Fibroblast of skin of left quadriceps (primary cell): ENCODE data around the gene KCNT1.

Experiments
- DNase-seq, 2 experiments: peaks; one replicate each; pipeline ENCODE4 v3.0.0-alpha.2; 2013; ENCODE audit warnings: low read depth in 2 of 2

Gene KCNT1

DNA sequence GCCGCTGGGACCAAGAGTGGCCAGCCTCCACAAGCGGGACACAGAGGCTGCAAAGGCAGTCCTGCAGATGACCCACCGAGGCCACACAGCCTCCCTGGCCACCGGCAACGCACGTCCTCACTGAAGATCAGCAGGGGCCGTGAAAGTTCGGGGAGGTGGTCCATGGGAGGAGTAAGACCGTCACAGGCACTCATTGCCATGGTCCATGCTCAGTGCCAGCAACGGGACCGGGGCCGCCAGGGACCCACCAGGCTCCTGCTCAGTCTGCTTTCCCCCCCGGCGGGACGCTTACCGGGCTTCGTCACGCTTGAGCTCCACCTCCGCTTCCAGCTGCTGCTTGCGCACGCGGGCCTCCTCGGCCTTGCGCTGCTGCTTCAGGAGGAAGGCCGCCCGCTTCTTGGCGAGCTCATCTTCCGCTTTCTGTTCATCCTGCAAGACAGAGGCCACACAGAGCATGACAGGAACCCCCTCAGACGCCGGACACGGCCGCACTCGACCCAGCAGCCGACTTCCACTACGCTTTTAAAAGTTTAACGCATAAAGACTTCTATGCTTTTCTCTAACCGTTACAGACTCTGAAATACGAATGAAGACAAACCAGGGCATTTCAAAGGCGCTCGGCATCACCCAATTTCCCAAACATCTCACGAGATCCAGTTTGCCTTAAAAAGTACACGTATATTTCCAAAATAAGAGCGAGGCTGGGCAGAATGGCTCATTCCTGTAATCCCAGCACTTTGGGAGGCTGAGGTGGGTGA, 116.9 kb downstream of the KCNT1 start:
- DNase-seq: no peak

DNA sequence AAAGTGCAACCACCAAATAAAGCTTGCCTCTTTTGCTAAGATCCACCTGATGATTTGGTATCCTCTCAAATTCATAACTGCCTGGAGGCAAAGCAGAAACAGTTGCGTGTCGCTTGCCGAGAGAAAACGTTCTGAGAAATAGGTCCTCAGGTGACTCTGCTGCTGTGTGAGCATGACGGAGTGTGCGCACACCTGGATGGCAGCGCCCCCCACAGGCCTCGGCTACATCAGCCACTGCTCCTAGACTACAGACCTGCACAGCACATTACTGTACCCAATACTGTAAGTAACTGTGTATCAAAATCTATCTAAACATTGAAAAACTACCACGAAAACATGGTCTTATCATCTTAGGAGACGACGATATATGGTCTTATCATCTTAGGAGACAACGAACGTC, 117.9 kb downstream of the KCNT1 start:
- DNase-seq: no peak

DNA sequence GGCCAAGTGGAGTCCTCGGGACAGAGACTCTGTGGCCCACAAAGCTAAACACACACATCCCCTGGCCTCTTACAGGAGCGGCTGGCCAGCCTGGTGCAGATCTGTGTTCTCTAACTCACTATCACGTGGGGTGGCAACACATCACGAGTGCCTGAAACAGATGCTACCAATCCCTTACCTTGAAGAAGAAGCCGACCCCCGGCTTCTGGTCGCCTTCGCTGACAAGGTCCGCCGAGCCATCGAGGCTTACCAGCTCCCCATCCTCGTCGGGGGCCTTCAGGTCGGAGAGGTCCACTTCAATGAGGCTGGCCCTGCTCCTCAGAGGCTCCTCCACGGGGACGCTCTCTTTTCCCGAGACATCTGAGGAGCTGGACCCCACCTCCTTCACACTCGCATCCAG, 118.7 kb downstream of the KCNT1 start:
- DNase-seq: no peak

DNA sequence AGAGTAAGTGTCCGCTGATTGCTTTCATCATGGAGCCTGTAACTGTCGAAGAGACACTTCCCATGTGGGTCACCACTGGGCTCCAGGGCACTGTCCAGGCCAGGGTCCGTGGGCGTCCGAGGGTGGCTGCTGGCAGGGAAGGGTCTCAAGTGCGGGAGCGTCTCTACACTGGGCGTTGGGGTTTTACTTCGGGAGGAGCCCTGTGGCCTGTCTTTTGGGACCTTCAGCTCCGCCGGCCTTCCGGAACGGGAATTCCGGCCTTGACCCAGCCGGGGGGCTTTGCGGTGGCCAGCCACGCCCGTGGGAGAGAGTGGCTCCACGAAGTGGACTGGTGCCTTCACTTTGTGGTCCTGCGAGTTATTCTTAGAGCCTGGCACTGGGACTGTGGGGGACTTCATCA, 119.1 kb downstream of the KCNT1 start:
- DNase-seq: no peak

DNA sequence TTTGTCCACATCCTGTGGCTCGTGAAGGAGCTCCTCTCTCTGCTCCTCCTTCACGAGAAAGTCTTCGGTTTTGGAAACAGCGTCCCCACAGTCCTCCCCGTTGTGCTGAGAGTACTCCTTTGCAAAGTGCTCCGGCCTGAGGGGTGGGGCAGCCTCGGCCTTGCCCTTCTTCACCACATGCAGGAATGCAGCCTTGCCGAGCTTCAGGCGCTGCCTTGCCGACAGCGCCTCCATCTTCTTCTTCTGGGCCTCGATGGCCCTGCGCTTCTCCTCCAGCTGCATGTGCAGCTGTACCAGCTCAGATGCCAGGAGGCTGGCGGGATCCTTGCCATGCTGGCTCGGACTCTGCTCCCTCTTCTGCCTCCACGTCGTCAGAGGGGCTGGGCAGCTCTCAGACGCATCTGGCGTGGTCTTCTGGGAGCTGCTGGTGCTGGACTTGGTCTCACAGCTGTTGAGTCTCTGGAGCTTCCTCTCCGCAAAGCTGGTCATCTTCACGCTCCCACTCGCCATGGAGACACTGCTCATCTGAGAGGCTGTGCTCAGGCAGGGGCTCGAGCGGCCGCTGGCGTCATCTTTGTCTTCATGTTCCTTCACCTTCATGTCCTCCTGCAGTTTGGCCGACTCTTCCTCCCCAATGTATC, 119.9 kb downstream of the KCNT1 start:
- DNase-seq: no peak

DNA sequence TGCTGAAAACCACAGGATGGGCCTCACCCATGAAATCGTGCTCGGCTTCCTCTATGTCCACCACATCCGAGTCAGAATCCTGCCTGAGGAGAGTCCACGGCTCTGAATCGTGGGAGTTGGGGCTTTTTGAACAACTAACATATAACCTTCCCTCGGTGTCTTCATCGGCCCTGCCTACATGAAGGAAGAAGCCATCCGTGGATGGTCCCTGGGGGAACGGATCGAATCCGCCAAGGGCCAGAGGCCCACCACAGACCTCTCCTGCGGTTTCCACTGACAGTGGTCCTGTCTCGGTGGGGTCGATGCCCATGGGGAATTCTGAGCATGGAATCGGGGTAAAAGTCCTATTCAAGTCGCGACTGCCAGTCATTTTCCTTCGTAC, 120.4 kb downstream of the KCNT1 start:
- DNase-seq: no peak

DNA sequence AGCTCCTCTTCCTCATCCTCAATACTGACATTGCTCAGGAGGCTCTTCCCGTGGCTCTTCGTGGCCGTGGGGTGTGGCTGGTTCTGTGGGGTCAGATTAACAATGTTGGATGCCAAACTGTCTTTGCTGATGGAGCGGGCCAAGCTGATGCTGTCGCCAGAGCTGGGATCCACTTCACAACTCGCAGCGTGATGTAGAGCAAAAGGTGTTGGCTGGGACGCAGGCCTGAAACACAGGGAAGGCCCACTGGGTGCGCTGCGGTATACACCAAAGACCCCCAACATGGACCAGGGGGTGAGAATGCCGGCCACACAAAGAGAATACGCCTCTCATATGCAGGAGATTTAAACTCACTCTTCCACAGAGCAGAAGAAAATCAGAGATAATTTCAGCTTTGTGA, 121.1 kb downstream of the KCNT1 start:
- no peak for DNase-seq

DNA sequence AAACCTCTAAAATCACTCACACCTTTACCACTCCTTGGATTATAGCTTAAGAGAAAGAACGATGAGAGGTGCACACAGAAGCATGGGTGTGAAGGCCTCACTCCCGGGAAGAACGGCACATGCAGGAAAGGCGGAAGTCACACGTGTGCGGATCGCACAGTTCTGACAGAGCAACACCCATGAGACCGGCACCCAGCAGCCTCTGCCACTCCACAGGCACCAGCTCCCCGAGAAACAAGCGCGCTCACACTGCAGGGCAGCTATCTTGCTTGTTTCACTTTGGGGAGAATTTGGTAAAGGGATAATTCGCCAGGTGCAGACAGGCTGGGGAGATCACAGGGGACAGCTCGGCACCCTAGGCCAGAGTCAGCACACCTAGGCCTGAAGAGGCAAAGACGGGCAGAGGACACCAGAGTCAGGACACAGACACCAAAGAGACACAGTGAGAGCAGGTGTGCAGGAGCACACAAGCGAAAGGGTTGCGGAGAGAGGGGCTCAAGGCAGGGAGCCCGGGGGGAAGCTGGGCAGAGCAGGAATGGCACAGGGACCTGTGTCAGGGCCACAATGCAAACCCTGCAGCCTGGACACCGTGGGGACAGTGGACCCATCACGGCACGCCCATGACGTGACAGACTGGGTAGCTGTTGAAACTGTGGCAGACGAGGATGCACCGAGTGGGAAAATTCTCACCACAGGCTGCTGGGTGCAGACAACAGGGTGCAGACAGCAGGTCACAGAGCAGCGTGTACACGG, 123.6 kb downstream of the KCNT1 start:
- no peak for DNase-seq

DNA sequence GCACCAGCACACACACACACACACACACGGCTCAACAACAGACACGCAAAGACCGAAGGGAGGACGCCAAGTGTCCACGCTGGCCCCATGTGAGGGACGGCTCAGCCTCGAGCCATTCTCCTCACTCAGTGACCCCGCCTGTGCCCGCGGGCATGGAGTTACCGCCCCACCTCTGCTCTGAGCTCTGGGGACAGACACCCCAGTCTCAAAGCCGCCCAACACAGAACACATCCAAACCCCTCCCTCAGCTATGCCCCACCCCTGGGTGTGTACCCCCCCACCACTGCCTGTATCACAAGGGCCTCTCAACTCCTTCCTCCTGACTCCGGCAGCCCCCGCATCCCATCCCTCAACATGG, 124.2 kb downstream of the KCNT1 start:
- DNase-seq: no peak

DNA sequence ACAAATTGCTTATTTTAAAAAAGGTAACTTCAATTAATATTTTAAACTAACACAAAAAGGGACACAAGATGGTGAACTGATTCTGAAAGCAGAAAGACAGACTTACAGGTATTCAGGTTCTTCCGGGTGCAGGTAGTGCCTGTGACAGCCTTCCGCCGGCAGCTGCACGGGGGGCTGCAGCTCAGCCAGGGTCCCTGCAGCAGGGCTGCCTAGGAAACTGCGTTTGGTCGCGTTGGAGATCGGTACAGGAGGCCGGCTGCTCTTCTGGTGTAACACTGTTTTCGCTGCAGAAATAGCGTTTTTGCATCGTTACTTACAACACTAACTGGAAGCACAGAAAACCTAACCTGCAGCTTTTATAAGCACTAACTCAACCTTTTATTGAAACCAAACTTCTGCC, 125.3 kb downstream of the KCNT1 start:
- no peak for DNase-seq

DNA sequence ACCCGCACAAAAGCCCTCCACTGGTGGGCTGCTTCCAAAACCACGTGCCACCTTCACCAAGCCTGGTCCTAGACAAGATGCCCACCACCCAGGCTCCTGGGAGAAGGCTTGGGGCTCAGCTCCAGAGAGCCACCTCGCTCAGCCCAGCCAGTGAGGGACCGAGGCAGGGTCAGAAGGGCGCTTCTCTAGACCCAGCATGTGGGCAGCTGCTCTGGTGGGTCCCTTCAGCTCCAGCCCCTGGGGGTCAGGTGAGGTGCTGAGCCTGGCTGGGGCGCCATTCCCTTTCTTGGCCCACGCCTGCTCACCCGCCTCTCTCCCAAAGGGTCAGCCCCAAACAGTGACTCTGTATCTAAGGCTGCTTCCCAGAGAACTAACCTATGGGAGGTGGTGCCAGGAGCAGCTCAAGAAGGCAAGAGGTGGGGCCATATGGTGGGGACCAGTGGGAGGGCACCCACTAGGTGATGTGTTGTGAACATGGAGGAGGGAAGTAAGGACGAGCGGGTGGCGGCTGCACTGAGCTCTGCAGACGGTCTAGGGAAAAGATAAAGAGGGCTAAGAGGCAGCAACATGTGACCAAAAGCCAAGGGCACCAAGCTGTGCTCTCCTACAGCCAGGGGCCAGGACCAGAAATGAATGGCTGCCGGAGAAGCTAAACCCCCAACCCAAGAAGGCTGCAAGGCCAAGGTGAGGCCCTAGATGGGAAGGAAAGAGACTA, 126.0 kb downstream of the KCNT1 start:
- DNase-seq: no peak

DNA sequence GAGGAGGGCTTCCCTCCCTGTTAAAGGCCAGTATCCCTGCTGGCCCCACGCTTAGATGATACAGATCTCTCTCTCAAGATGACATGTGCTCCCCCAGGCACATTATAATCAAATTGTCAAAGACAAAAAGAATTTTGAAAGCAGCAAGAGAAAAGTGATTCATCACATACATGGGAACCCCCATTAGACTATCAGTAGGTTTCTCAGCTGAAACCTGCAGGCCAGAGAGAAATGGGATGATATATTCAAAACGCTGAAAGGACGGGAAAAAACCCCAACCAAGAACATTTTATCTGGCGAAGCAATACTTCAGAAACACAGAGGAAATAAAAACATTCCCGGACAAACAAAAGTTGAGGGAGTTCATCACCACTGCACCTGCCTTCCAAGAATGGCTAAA, 126.7 kb downstream of the KCNT1 start:
- DNase-seq: no peak

DNA sequence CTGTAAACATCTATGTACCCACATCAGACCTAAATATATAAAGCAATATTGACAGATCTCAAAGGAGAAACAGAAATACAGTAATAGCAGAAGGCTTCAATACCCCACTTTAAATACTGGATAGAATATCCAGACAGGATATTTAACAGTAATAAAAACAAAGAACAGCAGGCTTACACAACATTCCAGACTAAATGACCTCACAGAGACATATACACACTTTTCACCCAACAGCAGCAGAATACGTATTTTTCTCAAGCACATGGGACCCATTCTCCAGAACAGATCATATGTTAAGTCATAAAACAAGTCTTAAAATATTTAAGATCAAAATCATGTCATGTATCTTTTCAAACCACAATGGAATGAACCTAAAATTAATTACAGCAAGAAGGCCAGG, 128.5 kb downstream of the KCNT1 start:
- peak; percentile 14 to 27 for DNase-seq

DNA sequence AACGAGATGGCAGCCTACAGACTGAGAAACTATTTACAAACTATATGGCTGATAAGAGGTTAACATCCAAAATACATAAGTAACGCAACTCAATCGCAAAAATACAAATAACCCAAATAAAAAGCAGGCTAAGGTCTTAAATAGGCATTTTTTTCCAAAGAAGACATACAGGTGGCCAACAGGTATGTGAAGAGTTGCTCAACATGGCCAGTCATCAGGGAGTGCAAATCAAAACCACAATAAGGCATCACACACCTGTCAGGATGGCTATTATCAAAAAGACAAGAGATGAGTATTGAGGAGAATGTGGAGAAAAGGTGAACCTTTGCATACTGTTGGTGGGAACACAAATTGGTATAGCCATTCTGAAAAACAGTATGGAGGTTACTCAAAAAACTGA, 131.9 kb downstream of the KCNT1 start:
- no peak for DNase-seq

DNA sequence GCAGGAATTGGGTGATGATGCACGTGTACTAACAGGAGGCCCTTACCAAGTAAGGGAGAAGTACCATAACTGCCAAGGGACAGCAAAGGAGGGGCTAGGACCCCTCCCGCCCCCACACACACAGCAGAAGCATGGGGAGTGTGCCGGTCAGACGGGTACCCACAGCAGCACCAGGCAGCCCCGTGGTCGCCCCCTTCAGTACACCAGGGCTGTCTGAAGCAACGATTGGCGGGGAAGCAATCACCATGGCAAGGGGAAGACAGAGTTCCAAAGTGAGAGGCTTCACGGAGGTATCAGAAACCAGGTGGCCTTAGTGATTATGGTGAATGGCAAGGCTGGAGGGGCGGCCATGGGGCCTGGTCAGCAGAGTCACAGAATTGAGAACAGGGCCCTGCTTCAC, 133.1 kb downstream of the KCNT1 start:
- no peak for DNase-seq

DNA sequence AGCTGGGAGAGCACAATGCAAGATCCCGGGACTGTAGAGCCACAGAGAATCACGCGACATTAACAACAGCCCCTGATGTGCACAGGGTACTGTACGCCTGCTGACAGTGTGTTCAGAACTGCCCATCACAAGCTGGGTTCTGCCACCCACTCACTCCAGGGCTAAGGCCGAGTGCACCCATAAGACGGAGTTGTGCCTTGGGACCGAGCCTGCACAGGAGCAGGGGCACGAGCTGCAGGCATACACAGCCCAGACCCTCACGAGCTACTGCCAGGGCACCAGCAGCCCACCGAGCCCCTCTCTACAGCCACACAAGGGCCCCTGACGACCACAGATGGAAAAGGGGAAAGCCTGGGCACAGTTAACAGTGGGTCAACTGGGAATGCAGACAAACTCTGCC, 137.5 kb downstream of the KCNT1 start:
- DNase-seq: no peak

DNA sequence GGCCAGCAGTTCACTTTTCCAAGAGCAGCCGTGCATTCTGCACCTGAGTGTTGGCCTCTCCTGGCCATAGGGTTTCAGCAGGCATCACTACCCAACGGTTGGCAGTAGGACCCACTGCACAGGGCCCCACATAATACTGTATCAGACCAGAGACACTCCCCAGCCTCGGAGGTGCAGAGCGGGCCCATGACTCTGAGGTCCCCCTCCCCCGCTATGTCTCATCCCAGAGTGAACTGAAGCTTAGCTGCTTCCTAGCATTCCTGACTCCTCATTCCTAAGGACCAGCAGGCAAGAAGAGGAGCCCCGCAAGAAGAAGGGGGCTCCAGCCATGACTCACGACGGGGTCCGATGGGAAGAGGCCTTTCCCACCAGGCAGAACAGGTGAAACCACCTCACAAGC, 138.1 kb downstream of the KCNT1 start:
- DNase-seq: no peak

DNA sequence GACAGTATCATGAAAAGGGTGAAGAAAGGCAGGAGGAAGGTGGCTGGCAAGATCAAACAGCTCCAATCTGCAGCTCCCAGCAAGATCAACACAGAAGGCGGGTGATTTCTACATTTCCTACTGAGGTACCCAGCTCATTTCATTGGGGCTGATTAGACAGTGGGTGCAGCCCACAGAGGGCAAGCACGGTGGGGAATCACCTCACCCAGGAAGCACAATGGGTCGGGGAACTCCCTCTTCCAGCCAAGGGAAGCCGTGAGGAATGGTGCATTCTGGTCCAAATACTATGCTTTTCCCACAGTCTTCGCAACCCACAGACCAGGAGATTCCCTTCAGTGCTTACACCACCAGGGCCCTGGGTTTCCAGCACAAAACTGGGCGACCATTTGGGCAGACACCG, 138.6 kb downstream of the KCNT1 start:
- DNase-seq: no peak
